Measurements from ENCODE around the gene DNAH2. TPM values are rescaled to one million over a fixed set of nuclear protein-coding genes. Genes with fewer than 3 reads are reported as not detected.

Gene DNAH2
- total RNA-seq, 1 experiment from 2014 or later, result 0.13 TPM

DNA sequence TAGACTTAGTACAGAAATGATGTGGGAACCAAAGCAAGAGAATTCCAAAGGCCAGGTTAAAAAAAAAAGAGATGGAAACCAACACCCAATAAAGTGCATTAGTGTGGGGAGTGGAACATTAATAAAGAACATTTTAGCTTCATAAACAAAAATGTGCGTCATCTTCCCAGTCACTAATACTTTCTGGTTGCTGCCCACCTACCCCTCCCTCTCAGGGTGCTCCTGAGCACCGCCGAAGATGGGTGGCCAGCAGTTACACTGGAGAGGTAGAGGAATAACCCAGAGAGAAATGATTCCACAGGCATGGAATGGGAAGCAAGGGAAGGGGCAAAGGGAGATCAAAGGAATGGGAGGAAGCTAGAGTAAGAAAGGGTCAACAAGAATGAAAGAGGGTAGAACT is 165.1 kb downstream of the DNAH2 start:
- POLR2A ChIA-PET, result no interaction called here
- DNase-seq (ENCODE audit: low read depth, low spot score) (no peak), ATAC-seq (no peak)
- H3K27ac ChIP-seq (ENCODE audit: low read length), result no peak overlapping the region; the same call in 1 of the 2 replicates
- H3K27me3 ChIP-seq (ENCODE audit: control insufficient read depth, insufficient read depth, low read length), result no peaks in the 10 kb centered on the region
- in situ Hi-C loops (cut with HindIII; ENCODE audit: low pct_unique_long_range_greater_than_20kb, low sequenced_read_pairs) (no loop called here), intact Hi-C loops (cut with micrococcal nuclease; ENCODE audit: unreplicated experiment) (no loop called here)
- H3K9me3 ChIP-seq (ENCODE audit: control insufficient read depth, insufficient read depth, low read depth, low read length), result no peaks in the 10 kb centered on the region
- H3K4me3 ChIP-seq (ENCODE audit: low read depth in 2 of 2, low read length in 2 of 2), result no peak overlapping the region
- CTCF ChIA-PET, result no interaction called here
- BruUV-seq (replicated peaks), result no TSS peak
- H3K36me3 ChIP-seq (ENCODE audit: control insufficient read depth, insufficient read depth, low read length), result peaks cover 6% of the 10 kb centered on the region; the same call in 1 of the 2 replicates
- TF ChIP-seq TCF7L2 (IDR thresholded peaks at IDR 0.05; ENCODE audit: low read depth, low read length), result no peak
- no peak for TF ChIP-seq SIN3A (IDR thresholded peaks at IDR 0.05; ENCODE audit: borderline replicate concordance, insufficient read depth, low read depth, low read length)
- TF ChIP-seq POLR2AphosphoS5 (IDR thresholded peaks at IDR 0.05; ENCODE audit: low read depth, low read length), result no peak
- TF ChIP-seq, protein P1, sequence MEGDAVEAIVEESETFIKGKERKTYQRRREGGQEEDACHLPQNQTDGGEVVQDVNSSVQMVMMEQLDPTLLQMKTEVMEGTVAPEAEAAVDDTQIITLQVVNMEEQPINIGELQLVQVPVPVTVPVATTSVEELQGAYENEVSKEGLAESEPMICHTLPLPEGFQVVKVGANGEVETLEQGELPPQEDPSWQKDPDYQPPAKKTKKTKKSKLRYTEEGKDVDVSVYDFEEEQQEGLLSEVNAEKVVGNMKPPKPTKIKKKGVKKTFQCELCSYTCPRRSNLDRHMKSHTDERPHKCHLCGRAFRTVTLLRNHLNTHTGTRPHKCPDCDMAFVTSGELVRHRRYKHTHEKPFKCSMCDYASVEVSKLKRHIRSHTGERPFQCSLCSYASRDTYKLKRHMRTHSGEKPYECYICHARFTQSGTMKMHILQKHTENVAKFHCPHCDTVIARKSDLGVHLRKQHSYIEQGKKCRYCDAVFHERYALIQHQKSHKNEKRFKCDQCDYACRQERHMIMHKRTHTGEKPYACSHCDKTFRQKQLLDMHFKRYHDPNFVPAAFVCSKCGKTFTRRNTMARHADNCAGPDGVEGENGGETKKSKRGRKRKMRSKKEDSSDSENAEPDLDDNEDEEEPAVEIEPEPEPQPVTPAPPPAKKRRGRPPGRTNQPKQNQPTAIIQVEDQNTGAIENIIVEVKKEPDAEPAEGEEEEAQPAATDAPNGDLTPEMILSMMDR (IDR thresholded peaks at IDR 0.05), result no peak
- TF ChIP-seq REST (IDR thresholded peaks at IDR 0.05; ENCODE audit: insufficient read depth in 1 of 2, low read depth in 2 of 2, low read length in 1 of 2), result no peak
- peaks cover 15% of the 10 kb centered on the region; the same call in 1 of the 2 replicates for H3K4me1 ChIP-seq (ENCODE audit: control insufficient read depth, insufficient read depth, low read length)

Other genes with a start within 250 kb of the DNAH2 start
- 24.9 TPM for gene ZBTB4, start 238.1 kb upstream of the DNAH2 start, total RNA-seq (2021; ENCODE audit: unreplicated experiment)
- gene SLC35G6, start 236.3 kb upstream of the DNAH2 start, total RNA-seq (2021; ENCODE audit: unreplicated experiment), result not detected
- gene POLR2A, start 233.4 kb upstream of the DNAH2 start, total RNA-seq (2021; ENCODE audit: unreplicated experiment), result 181 TPM
- gene TNFSF12, start 168.7 kb upstream of the DNAH2 start, total RNA-seq (2021; ENCODE audit: unreplicated experiment), result 12.6 TPM
- 2.3 TPM for gene TNFSF13, start 159.0 kb upstream of the DNAH2 start, total RNA-seq (2021; ENCODE audit: unreplicated experiment)
- gene SENP3, start 155.8 kb upstream of the DNAH2 start, total RNA-seq (2021; ENCODE audit: unreplicated experiment), result 63.7 TPM
- gene CD68, start 138.1 kb upstream of the DNAH2 start, total RNA-seq (2021; ENCODE audit: unreplicated experiment), result 51.6 TPM
- 47.1 TPM for gene MPDU1, start 133.9 kb upstream of the DNAH2 start, total RNA-seq (2021; ENCODE audit: unreplicated experiment)
- gene SOX15, start 127.7 kb upstream of the DNAH2 start, total RNA-seq (2021; ENCODE audit: unreplicated experiment), result 0.33 TPM
- gene FXR2, start 102.8 kb upstream of the DNAH2 start, total RNA-seq (2021; ENCODE audit: unreplicated experiment), result 39.7 TPM
- gene SAT2, start 89.9 kb upstream of the DNAH2 start, total RNA-seq (2021; ENCODE audit: unreplicated experiment), result 74.8 TPM
- 1.2 TPM for gene SHBG, start 87.6 kb upstream of the DNAH2 start, total RNA-seq (2021; ENCODE audit: unreplicated experiment)
- gene ATP1B2, start 66.8 kb upstream of the DNAH2 start, total RNA-seq (2021; ENCODE audit: unreplicated experiment), result 0.08 TPM
- 129 TPM for gene TP53, start 30.3 kb upstream of the DNAH2 start, total RNA-seq (2021; ENCODE audit: unreplicated experiment)
- gene WRAP53, start 29.3 kb upstream of the DNAH2 start, total RNA-seq (2021; ENCODE audit: unreplicated experiment), result 27.0 TPM
- 2.5 TPM for gene EFNB3, start 12.5 kb upstream of the DNAH2 start, total RNA-seq (2021; ENCODE audit: unreplicated experiment)
- 19.9 TPM for gene KDM6B, start 116.5 kb downstream of the DNAH2 start, total RNA-seq (2021; ENCODE audit: unreplicated experiment)
- 1.6 TPM for gene TMEM88, start 137.3 kb downstream of the DNAH2 start, total RNA-seq (2021; ENCODE audit: unreplicated experiment)
- 75.2 TPM for gene NAA38, start 139.8 kb downstream of the DNAH2 start, total RNA-seq (2021; ENCODE audit: unreplicated experiment)
- 8.6 TPM for gene CYB5D1, start 140.3 kb downstream of the DNAH2 start, total RNA-seq (2021; ENCODE audit: unreplicated experiment)
- gene CHD3, start 171.0 kb downstream of the DNAH2 start, total RNA-seq (2021; ENCODE audit: unreplicated experiment), result 84.6 TPM
- 2.6 TPM for gene RNF227, start 198.5 kb downstream of the DNAH2 start, total RNA-seq (2021; ENCODE audit: unreplicated experiment)
- 3.5 TPM for gene KCNAB3, start 212.1 kb downstream of the DNAH2 start, total RNA-seq (2021; ENCODE audit: unreplicated experiment)
- 154 TPM for gene TRAPPC1, start 214.2 kb downstream of the DNAH2 start, total RNA-seq (2021; ENCODE audit: unreplicated experiment)
- 60.5 TPM for gene CNTROB, start 214.5 kb downstream of the DNAH2 start, total RNA-seq (2021; ENCODE audit: unreplicated experiment)